Measurements from ENCODE around the gene DPYD. TPM values are rescaled to one million over a fixed set of nuclear protein-coding genes. Genes with fewer than 3 reads are reported as not detected.

Gene DPYD
- total and polyA plus RNA-seq, 9 donors: 17.2 to 45.9 (median 38.7) TPM

GRCh38 chr1:97170300-97170699, 750.5 kb downstream of the DPYD start:
- H3K4me1 ChIP-seq (ENCODE audit: insufficient read depth): no peaks in the 10 kb centered on the region
- intact Hi-C loops (cut with DNase I): no loop called here
- H3K9me3 ChIP-seq: no peaks in the 10 kb centered on the region
- no peak overlapping the region for H3K4me3 ChIP-seq
- no peaks in the 10 kb centered on the region for H3K36me3 ChIP-seq
- TF ChIP-seq POLR2A (IDR thresholded peaks at IDR 0.05): no peak
- H3K27me3 ChIP-seq: no peaks in the 10 kb centered on the region
- DNase-seq: no peak
- WGBS, 3 donors: 78 to 85% (median 81%) methylated on average over 2 of the region's 2 CpGs
- no peak overlapping the region for H3K27ac ChIP-seq

DNA sequence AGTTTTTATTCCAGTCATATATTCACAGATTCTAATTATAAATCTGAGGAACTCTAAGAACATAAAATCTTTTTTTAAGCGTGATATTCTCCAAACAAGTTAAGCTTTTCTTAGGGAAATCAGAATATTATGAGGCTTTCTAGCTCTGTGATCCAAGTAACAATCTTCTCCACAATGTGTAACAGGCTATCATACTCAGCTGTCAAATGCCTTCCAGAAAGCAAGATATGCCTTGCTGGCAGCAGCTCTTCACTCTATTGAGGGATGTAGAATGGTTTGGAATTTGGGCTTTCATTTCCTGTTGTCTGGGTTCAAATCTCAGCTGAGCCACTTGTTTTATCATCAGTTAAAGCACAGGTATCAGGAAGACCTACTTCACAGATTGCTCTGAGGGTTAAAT, 752.8 kb downstream of the DPYD start:
- H3K4me3 ChIP-seq: no peak overlapping the region

DNA sequence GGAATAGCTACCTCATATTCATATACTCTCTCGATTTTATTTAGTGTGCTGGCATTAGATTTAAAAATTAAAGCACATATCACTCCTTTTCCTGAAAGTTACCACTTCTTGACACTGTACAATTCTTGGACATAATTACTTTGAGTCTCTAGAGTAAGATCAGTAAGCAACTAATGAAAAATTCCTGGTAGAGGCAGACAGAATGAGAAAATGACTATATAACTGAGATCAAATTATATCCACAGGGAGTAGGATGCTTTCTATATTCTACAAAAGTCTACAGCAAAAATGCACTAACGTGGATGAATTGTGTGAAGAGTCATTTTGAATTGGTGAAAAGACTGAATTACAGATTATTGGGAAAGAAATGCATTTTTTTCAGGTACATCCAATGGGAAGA, 753.6 kb downstream of the DPYD start:
- intact Hi-C loops (cut with DNase I): no loop called here
- H3K27me3 ChIP-seq: no peaks in the 10 kb centered on the region
- TF ChIP-seq, protein P1, sequence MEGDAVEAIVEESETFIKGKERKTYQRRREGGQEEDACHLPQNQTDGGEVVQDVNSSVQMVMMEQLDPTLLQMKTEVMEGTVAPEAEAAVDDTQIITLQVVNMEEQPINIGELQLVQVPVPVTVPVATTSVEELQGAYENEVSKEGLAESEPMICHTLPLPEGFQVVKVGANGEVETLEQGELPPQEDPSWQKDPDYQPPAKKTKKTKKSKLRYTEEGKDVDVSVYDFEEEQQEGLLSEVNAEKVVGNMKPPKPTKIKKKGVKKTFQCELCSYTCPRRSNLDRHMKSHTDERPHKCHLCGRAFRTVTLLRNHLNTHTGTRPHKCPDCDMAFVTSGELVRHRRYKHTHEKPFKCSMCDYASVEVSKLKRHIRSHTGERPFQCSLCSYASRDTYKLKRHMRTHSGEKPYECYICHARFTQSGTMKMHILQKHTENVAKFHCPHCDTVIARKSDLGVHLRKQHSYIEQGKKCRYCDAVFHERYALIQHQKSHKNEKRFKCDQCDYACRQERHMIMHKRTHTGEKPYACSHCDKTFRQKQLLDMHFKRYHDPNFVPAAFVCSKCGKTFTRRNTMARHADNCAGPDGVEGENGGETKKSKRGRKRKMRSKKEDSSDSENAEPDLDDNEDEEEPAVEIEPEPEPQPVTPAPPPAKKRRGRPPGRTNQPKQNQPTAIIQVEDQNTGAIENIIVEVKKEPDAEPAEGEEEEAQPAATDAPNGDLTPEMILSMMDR (IDR thresholded peaks at IDR 0.05): no peak
- no peaks in the 10 kb centered on the region for H3K9me3 ChIP-seq
- 79 to 84% (median 81%) methylated on average over 2 of the region's 2 CpGs for WGBS, 3 donors
- H3K4me1 ChIP-seq (ENCODE audit: insufficient read depth): no peaks in the 10 kb centered on the region
- no peak overlapping the region for H3K4me3 ChIP-seq
- no peak overlapping the region for H3K27ac ChIP-seq
- no peaks in the 10 kb centered on the region for H3K36me3 ChIP-seq
- no peak for DNase-seq

More for the DNA sequence above, 752.8 kb downstream of the DPYD start:
- Histone ChIP-seq H3K27me3 (no peaks in the 10 kb centered on the region), H3K9me3 (no peaks in the 10 kb centered on the region), H3K4me1 (ENCODE audit: insufficient read depth) (no peaks in the 10 kb centered on the region), H3K36me3 (no peaks in the 10 kb centered on the region), H3K27ac (no peak overlapping the region)
- intact Hi-C loops (cut with DNase I): no loop called here
- no peak for TF ChIP-seq POLR2A (IDR thresholded peaks at IDR 0.05)
- TF ChIP-seq, protein P1 (IDR thresholded peaks at IDR 0.05): no peak
- TF ChIP-seq EP300 (IDR thresholded peaks at IDR 0.05): no peak
- no peak for DNase-seq
- 88 to 98% (median 92%) methylated on average over 1 of the region's 1 CpG for WGBS, 3 donors

GRCh38 chr1:97166626-97167025, 754.2 kb downstream of the DPYD start:
- no peak overlapping the region for H3K4me3 ChIP-seq
- intact Hi-C loops (cut with DNase I): no loop called here
- no peak for TF ChIP-seq POLR2A (IDR thresholded peaks at IDR 0.05)
- no peak for TF ChIP-seq EP300 (IDR thresholded peaks at IDR 0.05)
- TF ChIP-seq, protein P1 (IDR thresholded peaks at IDR 0.05): no peak
- no peaks in the 10 kb centered on the region for H3K4me1 ChIP-seq (ENCODE audit: insufficient read depth)
- no peaks in the 10 kb centered on the region for H3K36me3 ChIP-seq
- no peaks in the 10 kb centered on the region for H3K9me3 ChIP-seq
- 88 to 91% (median 88%) methylated on average over 1 of the region's 1 CpG for WGBS, 3 donors
- DNase-seq: no peak
- no peak overlapping the region for H3K27ac ChIP-seq
- H3K27me3 ChIP-seq: no peaks in the 10 kb centered on the region

DNA sequence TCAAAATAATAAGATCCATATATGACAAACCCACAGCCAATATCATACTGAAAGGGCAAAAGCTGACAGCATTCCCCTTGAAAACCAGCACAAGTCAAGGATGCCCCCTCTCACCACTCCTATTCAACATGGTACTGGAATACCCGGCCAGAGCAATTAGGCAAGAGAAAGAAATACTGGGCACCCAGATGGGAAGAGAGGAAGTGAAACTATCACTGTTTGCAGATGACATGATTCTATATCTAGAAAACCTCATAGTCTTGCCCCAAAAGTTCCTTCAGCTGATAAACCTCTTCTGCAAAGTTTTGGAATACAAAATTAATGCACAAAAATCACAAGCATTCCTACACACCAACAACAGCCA, 756.6 kb downstream of the DPYD start:
- Histone ChIP-seq H3K36me3 (no peaks in the 10 kb centered on the region), H3K4me3 (no peak overlapping the region), H3K27ac (no peak overlapping the region), H3K9me3 (no peaks in the 10 kb centered on the region), H3K4me1 (ENCODE audit: insufficient read depth) (no peaks in the 10 kb centered on the region), H3K27me3 (no peaks in the 10 kb centered on the region)
- TF ChIP-seq POLR2A (IDR thresholded peaks at IDR 0.05) (no peak), EP300 (IDR thresholded peaks at IDR 0.05) (no peak)
- TF ChIP-seq, protein P1 (IDR thresholded peaks at IDR 0.05): no peak
- intact Hi-C loops (cut with DNase I): no loop called here
- 83 to 91% (median 88%) methylated on average over 1 of the region's 1 CpG for WGBS, 3 donors
- DNase-seq: no peak

All from ovary (tissue), 9 donors.